ENCODE results near the gene FNIP2.

- no peak for TF ChIP-seq CTCF (conservative IDR thresholded peaks at IDR 0.05 in 1 of 2, IDR thresholded peaks at IDR 0.05 in 1 of 2; ENCODE audit: extremely low read depth in 1 of 2, insufficient read depth in 1 of 2, low read depth in 1 of 2, low read length in 2 of 2)
- no peak for TF ChIP-seq EZH2 (IDR thresholded peaks at IDR 0.05; ENCODE audit: borderline replicate concordance, low read length)
Measured at GRCh38 chr4:158885564-158885963, 116.7 kb downstream of the FNIP2 start.

Measured in mammary epithelial cell (primary cell).